ENCODE data around the gene YY1.

Gene YY1

DNA sequence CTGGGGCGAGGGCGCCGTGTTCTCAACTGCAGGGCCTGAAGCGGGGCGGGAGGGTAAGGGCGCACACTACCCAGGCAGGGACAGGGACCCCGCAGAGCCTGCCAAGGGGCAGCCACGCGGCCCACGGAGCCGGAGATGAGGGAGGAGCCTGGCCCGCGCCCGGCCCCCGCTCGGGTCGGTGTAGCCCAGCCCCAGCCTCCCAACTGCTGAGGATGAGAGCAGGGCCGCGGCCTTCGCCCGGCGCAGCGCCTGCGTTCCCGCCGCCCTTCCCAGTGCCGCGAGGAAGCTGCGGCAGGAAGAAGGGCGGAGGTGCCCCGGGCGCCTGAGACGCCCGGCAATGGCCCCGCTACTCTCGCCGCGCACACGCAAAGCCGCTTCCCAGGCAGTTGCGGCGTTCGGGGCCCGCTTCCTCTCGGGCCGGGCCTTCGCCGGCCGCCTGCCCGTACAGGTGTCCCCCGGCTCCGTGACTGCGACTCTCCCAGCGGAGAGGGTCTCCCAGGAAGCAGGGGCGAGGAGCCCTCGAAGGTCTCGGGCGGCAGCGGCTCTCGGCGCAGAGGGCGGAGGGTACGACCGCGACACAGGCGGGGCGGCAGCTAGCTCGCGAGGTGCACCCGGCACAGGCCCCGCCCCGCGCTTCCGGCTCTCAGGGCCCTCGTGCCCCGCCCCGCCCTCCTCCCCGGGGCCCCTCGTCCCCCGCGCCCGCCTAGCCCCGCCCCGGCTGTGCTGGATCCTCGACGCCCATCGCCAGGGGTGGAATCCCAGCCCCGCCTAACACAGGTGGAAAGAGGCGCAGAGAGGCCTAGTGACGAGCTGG, 24.8 kb upstream of the YY1 start:
- Histone ChIP-seq H3K36me3 (ENCODE audit: control insufficient read depth in 1 of 2, insufficient read depth in 2 of 2, low read length in 2 of 2) (no peaks in the 10 kb centered on the region), H3K4me1 (ENCODE audit: control insufficient read depth in 1 of 2, insufficient read depth in 2 of 2, low read length in 2 of 2) (peaks cover 10% of the 10 kb centered on the region in 2 donors), H3K4me3 (ENCODE audit: low read depth in 1 of 2, low read length in 2 of 2) (peak overlapping the region; percentile 68 to 80), H3K27me3 (ENCODE audit: control insufficient read depth in 1 of 2, insufficient read depth in 2 of 2, low read length in 2 of 2) (no peaks in the 10 kb centered on the region), H3K9me3 (ENCODE audit: control insufficient read depth in 1 of 2, low read length in 2 of 2) (no peaks in the 10 kb centered on the region), H3K27ac (ENCODE audit: low read depth, low read length) (peak overlapping the region; percentile 97), H3K9ac (ENCODE audit: low read depth in 1 of 2, low read length in 2 of 2) (peak overlapping the region; percentile 71 to 92)

DNA sequence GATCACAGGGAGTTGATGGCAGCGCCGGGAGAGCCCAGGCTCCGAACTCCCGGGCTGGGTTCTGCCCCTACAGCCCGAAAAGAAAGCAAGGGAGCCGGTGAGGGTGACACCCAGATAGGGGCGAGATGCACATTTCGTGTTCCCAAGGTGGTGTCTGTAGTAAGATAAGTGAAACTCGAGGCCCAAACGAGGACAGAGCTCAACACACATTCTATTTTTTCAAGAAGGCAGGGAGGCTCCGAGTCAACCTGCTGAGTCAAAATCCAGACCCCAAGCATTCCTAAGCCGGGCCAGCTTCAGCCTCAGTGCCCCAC, 24.2 kb upstream of the YY1 start:
- Histone ChIP-seq H3K9me3 (ENCODE audit: control insufficient read depth in 1 of 2, low read length in 2 of 2) (no peaks in the 10 kb centered on the region), H3K27me3 (ENCODE audit: control insufficient read depth in 1 of 2, insufficient read depth in 2 of 2, low read length in 2 of 2) (no peaks in the 10 kb centered on the region), H3K9ac (ENCODE audit: low read depth in 1 of 2, low read length in 2 of 2) (peak overlapping the region; percentile 71 to 92), H3K36me3 (ENCODE audit: control insufficient read depth in 1 of 2, insufficient read depth in 2 of 2, low read length in 2 of 2) (no peaks in the 10 kb centered on the region), H3K4me1 (ENCODE audit: control insufficient read depth in 1 of 2, insufficient read depth in 2 of 2, low read length in 2 of 2) (peaks cover 10% of the 10 kb centered on the region in 2 donors), H3K27ac (ENCODE audit: low read depth, low read length) (peak overlapping the region; percentile 73), H3K4me3 (ENCODE audit: low read depth in 1 of 2, low read length in 2 of 2) (peak overlapping the region; percentile 61 to 80)

DNA sequence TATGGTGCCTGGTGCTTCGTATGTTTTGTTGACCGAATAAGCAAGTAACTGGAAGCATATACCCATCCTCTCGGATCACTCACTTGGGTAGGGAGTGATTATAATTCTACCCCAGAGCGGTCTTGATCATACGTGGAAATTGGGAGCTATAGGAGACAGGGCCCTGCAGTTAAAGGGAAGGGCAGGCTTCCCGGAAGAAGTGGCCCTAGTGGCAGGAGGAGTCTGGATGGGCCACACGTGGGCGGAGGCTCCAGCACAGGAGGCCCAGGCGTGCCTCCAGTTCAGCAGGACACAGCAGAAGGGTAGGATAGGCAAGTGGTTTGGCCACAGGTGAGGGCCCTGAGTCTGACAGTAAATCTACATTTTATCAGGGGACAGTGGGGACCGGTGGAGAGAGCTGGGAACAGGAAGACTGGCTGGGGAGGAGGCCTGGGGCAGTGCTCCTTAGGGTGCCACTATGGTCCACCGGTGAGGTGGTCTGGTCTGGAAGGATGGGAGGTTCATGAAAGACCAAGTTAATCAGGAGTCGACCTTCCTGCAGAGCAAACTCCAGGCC, 23.5 kb upstream of the YY1 start:
- no peaks in the 10 kb centered on the region for H3K36me3 ChIP-seq (ENCODE audit: control insufficient read depth in 1 of 2, insufficient read depth in 2 of 2, low read length in 2 of 2)
- no peak overlapping the region for H3K9ac ChIP-seq (ENCODE audit: low read depth in 1 of 2, low read length in 2 of 2)
- H3K4me3 ChIP-seq (ENCODE audit: low read depth in 1 of 2, low read length in 2 of 2): no peak overlapping the region
- H3K4me1 ChIP-seq (ENCODE audit: control insufficient read depth in 1 of 2, insufficient read depth in 2 of 2, low read length in 2 of 2): peaks cover 10% of the 10 kb centered on the region in 2 donors
- no peak overlapping the region for H3K27ac ChIP-seq (ENCODE audit: low read depth, low read length)
- no peaks in the 10 kb centered on the region for H3K27me3 ChIP-seq (ENCODE audit: control insufficient read depth in 1 of 2, insufficient read depth in 2 of 2, low read length in 2 of 2)
- no peaks in the 10 kb centered on the region for H3K9me3 ChIP-seq (ENCODE audit: control insufficient read depth in 1 of 2, low read length in 2 of 2)

DNA sequence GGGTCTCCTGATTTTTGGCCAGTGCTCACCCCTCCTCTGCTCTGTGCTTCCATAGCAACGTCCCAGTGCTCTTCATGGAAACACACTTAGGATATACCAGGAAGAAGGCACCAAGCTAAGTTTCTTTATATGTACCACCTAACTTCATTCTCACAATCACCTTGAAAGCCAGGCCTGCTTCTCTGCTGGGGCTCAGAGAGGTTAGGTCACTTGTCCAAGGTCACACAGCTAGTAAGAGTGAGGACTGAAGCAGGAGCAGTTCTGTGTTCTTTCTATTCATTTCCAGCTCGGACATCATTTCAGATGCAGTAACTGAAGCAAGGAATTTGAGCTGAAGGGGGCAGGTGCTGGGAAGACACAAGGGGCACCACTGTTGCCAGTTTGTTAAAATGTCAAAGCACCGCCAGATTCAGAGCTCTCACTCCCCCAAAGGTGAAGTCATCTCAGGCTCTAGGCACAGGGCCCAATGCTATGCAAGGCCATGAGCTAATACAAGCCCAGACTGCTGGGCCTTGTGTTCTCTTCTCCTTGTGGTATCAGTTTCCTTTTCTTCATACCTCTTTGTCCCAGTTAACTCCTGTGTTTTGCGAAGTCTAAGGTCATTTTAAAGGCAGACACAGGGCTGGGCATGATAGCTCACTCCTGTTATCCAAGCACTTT, 19.7 kb upstream of the YY1 start:
- Histone ChIP-seq H3K36me3 (ENCODE audit: control insufficient read depth in 1 of 2, insufficient read depth in 2 of 2, low read length in 2 of 2) (no peaks in the 10 kb centered on the region), H3K9ac (ENCODE audit: low read depth in 1 of 2, low read length in 2 of 2) (peak overlapping the region in 1 of 2 donors; percentile 20)

DNA sequence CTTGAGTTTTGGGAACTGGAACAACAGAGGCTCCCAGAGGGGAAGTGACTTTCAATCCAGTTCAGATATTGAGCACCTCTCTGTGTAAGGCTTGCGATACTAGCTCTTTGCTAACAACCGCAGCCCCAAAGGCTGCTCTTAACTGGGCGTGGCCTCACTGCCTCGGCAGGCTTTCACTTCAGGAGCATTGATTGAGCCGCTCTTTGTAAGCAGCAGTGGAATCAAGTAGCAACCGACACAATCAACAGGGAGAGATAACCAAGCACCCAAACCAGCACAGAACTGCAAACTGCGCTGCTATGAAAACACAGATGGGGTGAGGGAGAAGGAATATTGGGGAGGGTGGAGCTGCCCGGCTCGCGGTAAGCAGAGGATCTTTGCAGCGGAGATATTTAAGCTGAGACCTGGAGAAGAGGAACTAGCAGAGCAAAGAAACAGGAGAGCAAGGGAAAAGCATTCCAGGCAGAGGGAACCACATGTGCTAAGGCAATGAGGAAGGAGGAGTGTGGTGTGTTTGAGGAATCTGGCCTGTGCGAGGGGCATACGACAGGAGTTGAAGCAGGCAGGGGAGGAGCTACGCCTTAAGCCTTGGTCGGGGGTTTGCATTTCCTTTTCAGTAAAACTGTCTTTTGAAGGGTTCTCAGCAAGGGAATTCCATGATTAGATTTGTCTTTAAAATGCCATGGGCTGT, 17.3 kb upstream of the YY1 start:
- Histone ChIP-seq H3K36me3 (ENCODE audit: control insufficient read depth in 1 of 2, insufficient read depth in 2 of 2, low read length in 2 of 2) (no peaks in the 10 kb centered on the region), H3K27me3 (ENCODE audit: control insufficient read depth in 1 of 2, insufficient read depth in 2 of 2, low read length in 2 of 2) (no peaks in the 10 kb centered on the region), H3K9me3 (ENCODE audit: control insufficient read depth in 1 of 2, low read length in 2 of 2) (no peaks in the 10 kb centered on the region), H3K4me1 (ENCODE audit: control insufficient read depth in 1 of 2, insufficient read depth in 2 of 2, low read length in 2 of 2) (peaks cover 36% of the 10 kb centered on the region in 2 donors), H3K4me3 (ENCODE audit: low read depth in 1 of 2, low read length in 2 of 2) (peak overlapping the region; percentile 68 to 75), H3K27ac (ENCODE audit: low read depth, low read length) (peak overlapping the region; percentile 22), H3K9ac (ENCODE audit: low read depth in 1 of 2, low read length in 2 of 2) (peak overlapping the region; percentile 71)

More for the DNA sequence above, 19.7 kb upstream of the YY1 start:
- H3K4me3 ChIP-seq (ENCODE audit: low read depth in 1 of 2, low read length in 2 of 2): no peak overlapping the region
- H3K27me3 ChIP-seq (ENCODE audit: control insufficient read depth in 1 of 2, insufficient read depth in 2 of 2, low read length in 2 of 2): no peaks in the 10 kb centered on the region
- no peaks in the 10 kb centered on the region for H3K9me3 ChIP-seq (ENCODE audit: control insufficient read depth in 1 of 2, low read length in 2 of 2)
- peaks cover 37 to 42% of the 10 kb centered on the region in 2 donors for H3K4me1 ChIP-seq (ENCODE audit: control insufficient read depth in 1 of 2, insufficient read depth in 2 of 2, low read length in 2 of 2)
- H3K27ac ChIP-seq (ENCODE audit: low read depth, low read length): no peak overlapping the region

DNA sequence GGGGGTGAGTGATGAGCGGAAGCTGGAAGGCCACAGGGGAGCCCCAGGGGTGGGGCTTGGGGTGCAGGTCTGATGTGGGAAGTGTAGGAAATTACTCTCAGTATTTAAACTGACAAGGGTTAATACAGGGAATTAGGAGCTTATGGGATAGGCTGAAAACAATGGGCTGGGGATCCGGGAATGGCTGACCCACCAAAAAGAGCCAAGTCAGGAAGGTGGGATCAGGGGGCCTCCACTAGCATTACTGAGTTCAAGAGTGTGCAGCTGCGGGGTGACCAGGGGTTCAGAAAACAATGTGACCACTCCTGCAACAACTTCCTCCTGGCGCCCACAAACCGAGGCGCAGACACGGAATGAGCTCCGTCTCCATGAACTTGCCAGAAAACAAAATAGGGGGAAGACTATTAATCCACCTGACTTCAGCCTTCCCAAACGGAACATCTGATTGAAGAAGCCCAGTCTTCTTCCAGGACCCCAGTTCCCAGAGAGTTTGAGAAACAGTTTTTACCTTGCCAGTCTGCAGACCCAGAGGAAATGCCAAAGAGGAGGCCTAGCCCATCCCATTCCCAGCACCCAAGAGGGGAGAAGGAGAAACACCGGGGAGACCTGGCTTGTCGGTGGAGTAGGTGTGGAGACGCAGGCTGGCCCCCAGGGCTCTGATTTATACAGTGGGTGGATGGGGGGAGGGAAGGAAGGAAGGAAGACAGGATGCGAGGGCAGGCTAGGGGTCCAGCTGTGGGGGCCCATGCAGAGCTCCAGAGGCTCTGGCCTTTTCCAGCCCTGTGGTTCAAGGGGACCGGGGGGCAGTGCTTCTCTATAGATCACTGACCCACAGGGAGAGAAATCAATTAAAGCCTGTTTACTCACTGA, 16.5 kb upstream of the YY1 start:
- Histone ChIP-seq H3K9me3 (ENCODE audit: control insufficient read depth in 1 of 2, low read length in 2 of 2) (no peaks in the 10 kb centered on the region), H3K9ac (ENCODE audit: low read depth in 1 of 2, low read length in 2 of 2) (peak overlapping the region; percentile 71), H3K27ac (ENCODE audit: low read depth, low read length) (no peak overlapping the region), H3K36me3 (ENCODE audit: control insufficient read depth in 1 of 2, insufficient read depth in 2 of 2, low read length in 2 of 2) (no peaks in the 10 kb centered on the region), H3K4me1 (ENCODE audit: control insufficient read depth in 1 of 2, insufficient read depth in 2 of 2, low read length in 2 of 2) (peaks cover 36% of the 10 kb centered on the region in 2 donors), H3K4me3 (ENCODE audit: low read depth in 1 of 2, low read length in 2 of 2) (peak overlapping the region; percentile 68 to 75), H3K27me3 (ENCODE audit: control insufficient read depth in 1 of 2, insufficient read depth in 2 of 2, low read length in 2 of 2) (no peaks in the 10 kb centered on the region)

DNA sequence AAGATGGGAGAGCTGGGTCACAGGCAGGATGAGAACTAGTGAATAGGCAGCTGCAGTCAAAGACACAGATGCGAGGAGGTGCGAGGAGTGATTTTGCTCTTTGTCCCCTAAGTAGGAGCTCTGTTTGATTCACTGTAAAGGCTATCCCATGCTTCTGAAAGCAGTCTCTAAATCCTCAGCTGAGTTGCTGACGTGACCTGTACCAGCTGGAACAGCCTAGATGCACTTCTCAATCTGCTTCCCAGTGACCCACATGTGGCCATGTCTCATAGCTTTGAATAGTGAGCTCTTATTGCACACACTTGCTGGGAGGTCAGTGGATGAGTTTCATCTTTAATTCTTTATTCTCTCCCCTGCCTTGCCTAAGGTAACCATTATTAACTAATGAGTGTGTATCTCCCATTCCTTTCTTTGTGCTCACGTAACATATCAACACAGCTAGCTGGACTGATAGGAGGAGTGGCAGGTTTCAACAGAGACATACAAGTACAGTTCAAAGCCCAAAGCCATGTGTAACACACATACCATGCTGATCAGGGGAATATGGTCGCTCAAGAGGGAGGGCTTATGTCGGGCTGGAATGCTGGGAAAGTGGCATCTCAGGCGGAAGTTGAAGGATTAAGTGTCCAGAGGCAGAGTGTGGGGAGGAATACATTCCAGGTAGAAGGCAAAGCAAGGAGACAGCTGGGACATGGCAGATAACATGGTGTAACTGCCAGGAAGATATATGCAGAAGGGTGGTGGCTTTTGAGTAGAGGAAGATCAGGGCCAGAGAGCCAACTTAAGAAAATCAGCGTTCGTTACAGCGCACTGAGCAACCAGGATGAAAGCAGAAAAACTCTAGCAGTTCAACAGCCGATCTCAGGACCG, 15.4 kb upstream of the YY1 start:
- Histone ChIP-seq H3K4me3 (ENCODE audit: low read depth in 1 of 2, low read length in 2 of 2) (peak overlapping the region in 1 of 2 donors; percentile 18), H3K36me3 (ENCODE audit: control insufficient read depth in 1 of 2, insufficient read depth in 2 of 2, low read length in 2 of 2) (no peaks in the 10 kb centered on the region), H3K9ac (ENCODE audit: low read depth in 1 of 2, low read length in 2 of 2) (no peak overlapping the region), H3K9me3 (ENCODE audit: control insufficient read depth in 1 of 2, low read length in 2 of 2) (no peaks in the 10 kb centered on the region), H3K27ac (ENCODE audit: low read depth, low read length) (no peak overlapping the region), H3K4me1 (ENCODE audit: control insufficient read depth in 1 of 2, insufficient read depth in 2 of 2, low read length in 2 of 2) (peaks cover 36% of the 10 kb centered on the region in 2 donors), H3K27me3 (ENCODE audit: control insufficient read depth in 1 of 2, insufficient read depth in 2 of 2, low read length in 2 of 2) (no peaks in the 10 kb centered on the region)

DNA sequence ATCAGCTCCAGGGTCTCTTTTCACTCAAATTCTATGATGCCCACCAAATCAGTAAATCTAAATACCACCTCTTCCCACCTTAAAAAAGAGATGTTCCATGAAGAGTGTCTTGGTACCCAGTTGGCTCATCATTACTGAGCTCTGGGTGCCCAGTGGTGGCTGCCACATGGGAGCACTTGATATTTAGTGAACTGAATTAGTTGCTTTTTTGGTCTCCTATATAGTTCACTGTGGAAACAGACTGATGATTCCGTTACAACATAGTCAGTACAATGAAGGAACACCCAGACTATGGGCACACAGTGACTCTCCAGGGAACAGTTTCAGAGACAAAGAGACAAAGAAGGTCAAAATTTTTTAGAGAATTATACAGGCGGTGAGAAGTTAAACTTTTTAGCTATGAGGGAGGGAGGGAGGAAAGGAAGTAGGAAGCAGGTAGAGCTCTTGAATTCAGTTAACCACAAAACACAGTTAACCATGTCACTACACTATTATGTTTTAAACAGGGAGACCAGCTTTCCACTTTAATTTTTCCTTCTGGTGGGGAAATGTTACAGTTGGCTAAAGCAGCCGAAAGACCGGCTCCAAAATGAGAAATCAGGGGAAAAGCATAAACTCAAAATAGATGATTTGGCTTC, 14.6 kb upstream of the YY1 start:
- peaks cover 36% of the 10 kb centered on the region in 2 donors for H3K4me1 ChIP-seq (ENCODE audit: control insufficient read depth in 1 of 2, insufficient read depth in 2 of 2, low read length in 2 of 2)
- H3K36me3 ChIP-seq (ENCODE audit: control insufficient read depth in 1 of 2, insufficient read depth in 2 of 2, low read length in 2 of 2): no peaks in the 10 kb centered on the region
- H3K9me3 ChIP-seq (ENCODE audit: control insufficient read depth in 1 of 2, low read length in 2 of 2): no peaks in the 10 kb centered on the region
- no peaks in the 10 kb centered on the region for H3K27me3 ChIP-seq (ENCODE audit: control insufficient read depth in 1 of 2, insufficient read depth in 2 of 2, low read length in 2 of 2)
- no peak overlapping the region for H3K27ac ChIP-seq (ENCODE audit: low read depth, low read length)
- H3K9ac ChIP-seq (ENCODE audit: low read depth in 1 of 2, low read length in 2 of 2): no peak overlapping the region
- no peak overlapping the region for H3K4me3 ChIP-seq (ENCODE audit: low read depth in 1 of 2, low read length in 2 of 2)
